NCI-H2227 (cell line): Measurements from ENCODE around the gene TNNI2.
"Not testable (repeated sequence)": the region's sequence is repeated elsewhere in the genome, so short reads cannot be mapped to it uniquely, and the experiment has no call there.

Source experiments
- DNase-seq: peaks from one replicate; lab custom pipeline; 2025; ENCODE audit not compliant: unreplicated experiment; lab: John Stamatoyannopoulos, UW

The TNNI2 gene

DNA sequence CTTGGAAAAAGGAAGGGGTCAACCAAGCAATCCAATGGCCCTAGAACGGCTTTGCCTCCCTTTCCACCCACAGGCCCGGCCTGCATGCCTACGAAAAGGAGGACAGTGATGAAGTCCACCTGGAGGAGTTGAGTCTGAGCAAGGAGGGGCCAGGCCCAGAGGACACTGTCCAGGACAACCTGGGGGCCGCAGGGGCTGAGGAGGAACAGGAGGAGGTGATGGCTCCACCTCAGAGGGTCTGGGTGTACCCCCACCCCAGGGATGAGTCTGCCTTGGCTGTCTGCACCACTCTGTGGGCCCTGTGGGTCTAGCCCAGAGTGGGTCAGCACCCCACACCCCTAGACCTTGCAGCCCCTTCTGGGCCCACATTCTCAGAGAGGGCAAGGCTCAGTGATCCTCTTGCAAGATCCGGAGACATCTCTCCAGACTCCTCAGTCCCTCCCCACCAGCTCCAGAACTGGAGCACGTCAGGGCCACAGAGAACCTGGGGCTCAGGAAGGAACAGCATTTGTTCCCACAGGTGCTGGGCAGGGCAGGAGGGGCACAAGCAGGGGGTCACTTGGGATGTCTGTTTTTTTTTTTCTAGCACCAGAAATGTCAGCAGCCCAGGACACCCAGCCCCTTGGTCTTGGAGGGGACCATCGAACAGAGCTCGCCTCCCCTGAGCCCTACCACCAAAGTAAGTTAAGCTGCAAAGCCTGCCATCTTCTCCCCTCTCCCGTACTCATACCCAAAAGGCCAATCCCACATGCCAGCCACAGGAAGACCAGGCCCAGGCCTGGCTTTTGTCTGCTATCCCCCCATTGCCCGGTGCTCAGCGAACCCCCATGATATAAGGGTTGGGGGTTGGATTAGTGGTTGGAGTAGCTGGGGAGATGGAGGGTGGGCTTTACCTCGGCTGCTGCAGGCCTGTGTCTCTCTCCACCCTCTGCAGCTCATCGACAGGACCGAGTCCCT, 44.8 kb downstream of the TNNI2 start:
- no peak for DNase-seq

GRCh38 chr11:1884303-1884700, 45.5 kb downstream of the TNNI2 start:
- DNase-seq: no peak

GRCh38 chr11:1886551-1886950, 47.8 kb downstream of the TNNI2 start:
- not testable (repeated sequence) for DNase-seq

GRCh38 chr11:1887451-1888346, 48.9 kb downstream of the TNNI2 start:
- DNase-seq: no peak

DNA sequence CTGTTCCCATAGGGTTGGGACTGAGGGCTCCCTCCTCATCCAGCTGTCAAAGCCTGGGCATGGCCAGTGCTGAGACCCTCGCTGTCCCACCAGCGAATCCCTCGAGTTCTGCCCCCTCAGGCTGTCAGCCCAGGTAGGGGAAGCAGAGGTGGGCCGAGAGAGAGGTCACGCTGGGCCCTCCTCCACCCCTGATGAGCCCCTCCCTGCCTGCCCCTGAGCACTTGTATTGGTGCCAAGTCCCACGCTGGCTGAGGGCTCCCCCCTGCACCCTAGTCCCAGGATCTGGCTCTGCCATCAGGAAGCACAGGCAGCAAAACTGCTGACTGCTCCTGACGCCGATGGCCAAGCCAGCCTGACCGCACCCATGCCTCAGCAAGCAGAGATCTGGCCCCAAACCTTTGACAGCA, 49.6 kb downstream of the TNNI2 start:
- DNase-seq: no peak

DNA sequence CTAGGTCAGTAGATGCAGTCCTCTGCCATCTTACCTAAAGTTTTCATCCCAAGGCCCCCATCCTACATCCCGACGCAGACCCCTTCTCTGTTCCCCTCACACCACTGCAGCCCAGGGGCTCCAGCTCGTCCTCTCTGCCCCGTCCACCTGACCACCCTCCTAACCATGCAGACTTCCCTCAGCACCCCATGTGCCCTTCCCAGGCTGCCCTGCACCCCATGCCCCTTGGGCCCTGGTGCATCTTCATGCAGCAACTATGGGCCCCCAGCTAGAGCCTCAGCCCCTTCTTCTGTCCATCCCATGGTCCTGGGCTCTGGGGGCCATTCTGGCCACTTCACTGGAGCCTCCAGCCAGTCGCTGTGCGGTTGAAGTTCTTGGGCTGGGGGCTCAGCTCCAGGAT, 50.0 kb downstream of the TNNI2 start:
- no peak for DNase-seq

DNA sequence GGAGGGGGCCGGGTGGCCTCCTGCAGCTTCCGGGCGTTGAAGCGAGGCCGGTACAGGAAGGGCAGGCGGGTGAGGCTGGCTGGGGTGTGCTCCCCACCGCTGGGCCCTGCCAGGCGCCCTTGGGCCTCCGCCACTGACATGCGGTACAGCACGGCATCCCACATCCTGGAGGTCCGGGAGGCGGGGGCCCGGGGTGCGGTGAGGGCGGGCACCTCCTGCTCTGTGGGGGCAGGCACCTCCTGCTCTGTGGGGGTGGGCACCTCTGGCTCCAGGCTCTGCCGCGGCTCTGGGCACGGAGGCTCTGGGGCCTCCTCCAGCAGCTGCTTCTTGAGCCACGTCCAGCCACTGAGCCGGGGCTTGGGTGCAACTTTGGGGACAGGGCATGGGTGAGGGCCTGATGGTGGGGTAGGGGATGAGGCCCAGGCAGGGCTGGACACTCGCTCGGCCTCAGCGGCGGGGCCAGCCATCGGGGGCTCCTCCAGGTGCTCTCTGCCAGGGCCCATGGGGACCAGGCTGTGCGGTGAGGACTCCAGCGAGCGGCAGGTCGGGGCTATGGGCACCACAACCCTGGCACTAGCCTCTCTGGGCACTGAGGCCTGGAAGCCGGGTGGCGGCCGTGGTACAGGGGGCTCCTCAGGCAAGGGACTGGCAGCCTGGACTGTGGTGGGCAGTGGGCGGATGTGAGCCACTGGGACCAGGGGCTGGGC, 50.6 kb downstream of the TNNI2 start:
- no peak for DNase-seq

GRCh38 chr11:1889941-1890855, 51.4 kb downstream of the TNNI2 start:
- DNase-seq: no peak
